ENCODE data around the gene GRPEL1.

The GRPEL1 gene

GRCh38 chr4:7062816-7063215 lies 5.0 kb downstream of the GRPEL1 start:
- no peak for DNase-seq

DNA sequence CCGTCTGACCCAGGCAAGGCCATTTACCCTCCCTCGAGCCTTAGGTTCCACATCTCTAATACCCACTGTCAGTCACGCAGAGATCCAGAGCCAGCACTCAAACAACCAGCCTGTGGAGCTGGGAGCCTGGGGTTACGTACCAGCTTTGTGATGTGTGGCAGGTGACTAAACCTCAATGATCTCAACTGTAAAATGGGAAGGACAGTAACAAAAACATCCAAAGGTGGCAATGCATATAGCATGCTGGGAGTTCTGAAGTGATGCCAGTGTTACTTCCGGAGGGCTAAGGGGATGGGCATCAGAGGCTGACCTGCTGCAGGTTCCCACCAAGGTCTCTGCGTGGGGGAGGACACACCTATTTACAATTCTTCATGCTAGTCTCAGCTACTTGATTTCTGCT lies 6.0 kb downstream of the GRPEL1 start:
- no peak for DNase-seq

DNA sequence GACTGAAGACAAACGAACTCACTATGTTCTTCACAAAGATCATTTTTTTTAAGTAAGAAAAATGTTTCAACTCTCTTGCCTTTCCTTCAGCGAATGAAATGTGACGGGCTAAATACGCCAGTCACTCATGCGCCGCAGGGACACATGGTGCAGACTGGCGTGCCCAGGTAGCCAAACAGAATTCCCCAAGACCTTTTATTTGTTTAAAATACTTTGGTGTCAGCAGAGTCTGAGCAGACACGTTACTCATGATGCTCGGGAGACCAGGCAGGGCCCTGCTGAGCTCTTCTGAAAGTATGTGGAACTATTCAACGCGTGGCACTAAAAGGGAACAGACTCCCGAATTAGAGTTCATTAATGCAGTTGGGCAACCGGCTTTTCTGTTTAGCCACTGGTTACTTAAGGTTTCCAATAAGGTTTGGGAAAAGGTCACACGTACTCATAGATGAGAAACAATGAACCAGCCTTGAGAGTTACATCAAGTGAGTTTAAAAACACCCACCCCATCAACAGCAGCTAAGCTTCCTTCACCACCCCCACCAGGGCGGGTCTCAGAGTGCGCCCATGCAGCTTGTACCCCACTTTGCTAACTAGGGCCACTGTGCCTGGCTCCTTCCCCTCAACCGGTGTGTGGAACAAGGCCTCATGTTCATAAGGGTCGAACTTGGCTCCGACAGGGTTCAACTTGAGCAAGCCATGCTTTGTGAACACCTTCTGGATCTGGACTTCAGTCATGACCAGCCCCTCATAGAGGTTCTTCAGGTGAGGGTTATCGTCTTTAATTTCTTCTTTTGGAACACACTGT lies 7.3 kb downstream of the GRPEL1 start:
- no peak for DNase-seq

GRCh38 chr4:7059662-7060061 lies 8.2 kb downstream of the GRPEL1 start:
- DNase-seq, result no peak

DNA sequence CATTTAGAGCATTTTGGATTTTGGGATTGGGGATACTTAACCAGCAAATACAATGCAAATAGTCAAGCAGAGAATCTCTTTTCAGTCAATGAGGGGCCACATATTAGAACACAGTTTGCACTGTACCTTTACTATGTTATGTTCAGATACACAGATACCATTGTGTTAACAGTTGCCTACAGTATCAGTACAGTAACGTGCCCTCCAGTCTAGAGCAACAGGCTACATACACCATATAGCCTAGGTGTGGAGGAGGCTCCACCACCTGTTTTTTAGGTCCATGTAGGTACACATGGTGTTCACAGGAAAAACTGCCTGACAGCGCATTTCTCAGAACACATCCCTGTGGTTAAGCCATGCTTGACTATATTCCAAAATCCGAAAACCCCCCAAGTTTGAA lies 9.1 kb downstream of the GRPEL1 start:
- no peak for DNase-seq

GRCh38 chr4:7055990-7056325 lies 11.9 kb downstream of the GRPEL1 start:
- no peak for DNase-seq

GRCh38 chr4:7055111-7055989 lies 12.5 kb downstream of the GRPEL1 start:
- no peak for DNase-seq

- DNase-seq, result no peak
Observed at GRCh38 chr4:7054106-7054880, 13.6 kb downstream of the GRPEL1 start.

DNA sequence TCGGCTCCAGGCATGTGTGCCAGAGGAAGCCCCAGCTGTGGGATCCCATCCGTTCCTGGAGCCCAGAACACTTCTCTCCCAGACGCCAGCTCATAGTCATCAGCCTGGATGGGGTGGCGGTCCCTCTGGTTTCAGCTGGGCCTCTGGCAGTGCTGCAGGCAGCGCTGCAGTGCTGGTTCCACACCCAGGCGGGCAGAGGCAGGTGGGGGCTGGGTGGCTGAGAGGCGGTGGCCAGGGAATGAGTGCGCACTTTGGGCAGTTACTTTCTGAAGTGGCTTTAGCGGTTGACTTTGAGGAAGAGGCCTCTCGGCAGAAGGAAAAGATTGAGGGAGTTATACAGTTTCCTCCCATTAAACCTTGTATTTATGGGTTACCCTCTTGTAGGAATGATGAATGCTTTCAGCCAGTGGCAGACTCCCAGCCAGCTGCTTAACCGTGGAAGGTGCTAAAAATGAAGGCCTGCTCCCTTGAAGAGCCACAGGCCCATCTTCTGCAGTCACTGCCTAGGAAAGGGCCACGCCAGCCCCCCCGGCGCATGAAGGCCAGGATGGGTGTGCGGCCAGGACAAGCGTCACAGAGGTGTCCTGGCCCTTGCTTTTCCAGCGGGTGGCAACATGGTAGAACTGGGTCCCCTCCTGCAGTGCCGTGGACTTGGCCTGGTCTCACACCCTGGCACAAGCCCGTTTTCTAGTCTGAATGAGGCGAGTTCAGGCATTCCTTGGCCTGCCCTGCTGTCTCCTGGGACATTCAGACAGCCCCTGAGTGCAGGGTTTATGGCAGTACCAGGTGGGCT lies 14.7 kb downstream of the GRPEL1 start:
- DNase-seq, result no peak

GRCh38 chr4:7052313-7052712 lies 15.6 kb downstream of the GRPEL1 start:
- no peak for DNase-seq

DNA sequence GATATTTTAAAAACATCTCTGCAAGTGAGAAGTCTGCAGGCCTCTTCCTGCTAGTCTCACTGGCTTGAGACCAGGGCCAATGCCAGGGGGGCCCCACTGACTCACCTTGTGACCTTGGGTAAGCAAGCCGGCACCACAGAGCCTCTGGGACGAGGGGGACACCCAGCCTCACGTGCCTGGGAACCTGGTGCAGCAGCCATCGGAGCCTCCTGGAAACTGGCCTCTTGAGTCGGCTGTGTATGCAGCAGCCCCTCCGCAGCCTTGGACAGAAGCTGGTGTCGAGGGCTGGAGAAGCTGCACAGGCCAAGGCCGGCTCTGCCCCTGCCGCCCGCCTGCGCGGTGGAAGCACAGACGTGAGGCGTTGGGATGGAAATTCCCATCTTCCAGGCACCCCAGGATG lies 16.0 kb downstream of the GRPEL1 start:
- DNase-seq, result no peak

GRCh38 chr4:7051144-7051495 lies 16.7 kb downstream of the GRPEL1 start:
- no peak for DNase-seq

DNA sequence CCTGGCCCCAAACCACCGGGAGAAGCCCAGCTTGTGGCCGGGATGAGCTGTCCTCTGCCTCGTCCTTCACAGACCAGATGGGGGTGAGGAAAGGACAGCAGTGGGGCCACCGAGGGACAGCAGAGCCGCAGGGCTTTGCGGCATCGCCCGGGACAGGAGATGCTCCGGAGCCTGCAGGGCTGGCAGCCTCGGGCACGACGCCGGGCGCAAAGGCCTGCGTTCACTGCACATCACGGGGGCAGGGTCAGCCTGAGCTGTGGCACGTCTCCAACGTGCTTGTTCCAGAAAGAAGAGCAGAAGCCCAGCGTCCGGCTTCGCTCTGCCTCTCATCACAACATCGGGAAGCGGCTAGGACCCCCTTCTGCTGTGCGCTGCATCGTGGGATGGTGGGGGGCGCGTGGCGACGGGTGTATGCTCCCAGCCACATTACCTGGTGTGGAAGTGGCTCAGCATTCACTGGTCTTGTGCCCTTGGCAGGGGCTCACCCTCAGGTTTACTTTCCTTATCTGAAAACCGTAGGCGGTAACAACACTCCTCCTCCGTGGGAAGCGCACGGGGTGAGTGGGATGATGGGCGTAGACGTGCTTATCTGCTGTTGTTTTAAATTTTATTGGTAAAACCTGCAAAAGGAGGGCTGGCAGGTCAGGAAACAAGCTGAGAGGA lies 17.3 kb downstream of the GRPEL1 start:
- DNase-seq, result no peak

- DNase-seq, result no peak
Observed at GRCh38 chr4:7049739-7050138, 18.1 kb downstream of the GRPEL1 start.

DNA sequence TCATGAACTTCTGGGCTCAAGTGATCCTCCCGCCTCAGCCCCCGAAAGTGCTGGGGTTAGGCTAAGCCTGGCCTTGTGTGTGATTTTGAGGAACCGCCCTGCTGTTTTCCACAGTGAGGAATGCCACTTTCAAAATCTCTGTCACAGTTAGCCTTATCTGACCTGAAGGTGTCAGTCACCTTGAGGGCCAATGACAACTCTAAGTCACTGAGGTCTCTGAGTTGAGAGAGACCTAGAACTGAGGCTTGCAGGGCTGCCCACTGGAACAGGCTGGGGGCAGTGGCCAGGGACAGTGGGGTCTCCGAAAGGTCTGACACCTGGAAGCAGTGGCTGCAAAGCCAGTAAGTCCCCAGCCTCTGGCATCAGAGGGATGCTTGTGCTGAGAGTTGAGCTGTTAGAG lies 18.6 kb downstream of the GRPEL1 start:
- DNase-seq, result no peak

DNA sequence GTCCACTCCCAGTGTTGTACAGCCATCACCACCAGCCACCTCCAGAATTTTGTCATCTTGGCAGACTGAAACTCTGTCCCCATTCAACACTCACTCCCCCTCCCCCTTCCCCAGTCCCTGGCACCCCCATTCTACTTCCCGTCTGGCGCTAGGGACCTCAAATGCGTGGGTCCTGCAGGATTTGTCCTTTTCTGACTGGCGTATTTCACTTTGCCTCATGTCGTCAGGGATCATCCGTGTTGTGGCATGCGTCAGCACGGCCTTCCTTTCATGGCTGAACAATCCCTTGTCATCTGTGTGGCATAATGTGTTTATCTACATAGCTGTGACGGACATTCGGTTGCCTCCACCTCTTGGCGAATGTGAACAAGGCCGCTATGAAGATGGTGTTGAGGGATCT lies 19.2 kb downstream of the GRPEL1 start:
- DNase-seq, result no peak

DNA sequence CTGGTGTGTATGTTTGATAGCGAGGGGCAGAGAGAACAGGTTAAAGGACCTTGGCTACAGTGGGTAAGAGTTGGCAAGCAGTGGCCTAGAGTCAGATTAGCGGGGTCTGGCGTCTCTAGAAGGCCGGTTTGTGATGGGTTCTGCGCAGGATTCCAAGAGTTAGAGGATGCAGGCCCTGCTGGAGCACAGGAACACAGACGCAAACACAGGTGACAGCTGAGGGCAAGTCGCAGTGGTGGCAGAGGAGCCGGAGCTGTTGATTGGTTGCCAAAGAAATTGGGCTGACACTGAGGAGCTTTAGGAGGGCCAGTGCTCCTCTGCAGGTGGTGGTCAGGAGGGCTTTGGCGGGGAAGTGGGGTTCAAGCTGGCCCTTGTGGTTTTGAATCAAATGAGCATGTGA lies 20.9 kb downstream of the GRPEL1 start:
- DNase-seq, result no peak

GRCh38 chr4:7045961-7046921 lies 21.6 kb downstream of the GRPEL1 start:
- no peak for DNase-seq

GRCh38 chr4:7045553-7045952 lies 22.3 kb downstream of the GRPEL1 start:
- DNase-seq, result no peak

DNA sequence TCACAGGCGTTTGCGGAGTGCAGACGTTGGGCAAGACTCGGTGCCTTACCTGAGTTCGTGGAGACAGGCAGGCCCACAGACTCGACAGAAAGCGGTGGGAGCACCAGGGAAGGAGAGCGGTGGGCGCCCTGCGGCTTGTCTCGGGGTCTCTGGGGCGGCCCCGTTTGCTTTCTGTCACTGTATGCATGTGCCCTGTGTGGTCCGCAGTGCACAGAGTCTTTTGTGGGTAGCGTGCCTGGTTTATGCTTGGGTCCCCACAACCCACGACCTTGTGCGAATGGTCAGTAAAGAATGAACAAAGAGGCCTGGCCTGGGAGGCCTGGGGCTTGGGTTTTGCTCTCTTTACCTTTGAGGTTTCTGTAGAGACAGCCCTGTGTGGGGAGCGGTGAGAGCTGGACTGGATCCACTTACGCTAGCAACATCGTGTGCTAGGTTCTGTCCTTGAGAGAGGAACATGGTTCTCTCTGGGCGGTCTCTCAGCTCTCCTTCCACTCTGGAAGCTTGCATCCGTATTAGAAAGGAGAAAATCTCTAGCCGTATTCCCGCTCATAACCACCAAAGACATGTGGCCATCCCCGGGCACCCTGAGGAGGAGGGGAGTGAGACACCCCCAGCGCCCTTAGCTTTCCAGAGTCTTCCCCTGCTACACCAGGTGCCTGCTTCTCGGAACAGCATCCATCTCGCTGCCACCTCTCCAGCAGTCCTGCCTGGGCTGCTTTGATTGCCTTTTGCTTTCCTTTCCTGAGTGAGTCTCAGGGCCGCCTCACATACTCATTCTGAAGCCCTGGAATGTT lies 23.5 kb downstream of the GRPEL1 start:
- no peak for DNase-seq

Data from NCI-H1048 (cell line).